GM18502 (cell line): ENCODE data around the gene ANAPC2.

Source experiments
- ATAC-seq: cut with Tn5 transposase; IDR thresholded peaks from one replicate; pipeline ENCODE4 v1.9.1; 2021; ENCODE audit warnings: mild to moderate bottlenecking; ENCODE audit not compliant: unreplicated experiment, poor library complexity

ANAPC2 gene

GRCh38 chr9:137176302-137177182 is 11.8 kb downstream of the ANAPC2 start:
- no peak for ATAC-seq

- ATAC-seq: no peak
Observed at GRCh38 chr9:137175345-137175961, 12.9 kb downstream of the ANAPC2 start.

GRCh38 chr9:137174722-137175293 is 13.6 kb downstream of the ANAPC2 start:
- ATAC-seq: no peak

GRCh38 chr9:137173796-137174664 is 14.3 kb downstream of the ANAPC2 start:
- ATAC-seq: no peak

- ATAC-seq: no peak
Observed at GRCh38 chr9:137172901-137173795, 15.2 kb downstream of the ANAPC2 start.

- no peak for ATAC-seq
Observed at GRCh38 chr9:137171149-137171900, 17.0 kb downstream of the ANAPC2 start.

- no peak for ATAC-seq
Observed at GRCh38 chr9:137170486-137171148, 17.7 kb downstream of the ANAPC2 start.

GRCh38 chr9:137169896-137170358 is 18.4 kb downstream of the ANAPC2 start, which contains the start of gene LRRC26:
TSS of gene LRRC26 (minus strand) at chr9:137170051. CDS start at chr9:137169943, 108 bp downstream.
- no peak for ATAC-seq

- no peak for ATAC-seq
Observed at GRCh38 chr9:137168904-137169856, 19.2 kb downstream of the ANAPC2 start.

GRCh38 chr9:137168573-137168903 is 19.8 kb downstream of the ANAPC2 start:
- no peak for ATAC-seq

GRCh38 chr9:137167747-137168572 is 20.4 kb downstream of the ANAPC2 start:
- ATAC-seq: no peak

- no peak for ATAC-seq
Observed at GRCh38 chr9:137167277-137167746, 21.0 kb downstream of the ANAPC2 start.

GRCh38 chr9:137166380-137167229 is 21.8 kb downstream of the ANAPC2 start:
- ATAC-seq: no peak

GRCh38 chr9:137165250-137165836 is 23.0 kb downstream of the ANAPC2 start:
- ATAC-seq: no peak
